ENCODE data around the gene ABLIM1.

The ABLIM1 gene

DNA sequence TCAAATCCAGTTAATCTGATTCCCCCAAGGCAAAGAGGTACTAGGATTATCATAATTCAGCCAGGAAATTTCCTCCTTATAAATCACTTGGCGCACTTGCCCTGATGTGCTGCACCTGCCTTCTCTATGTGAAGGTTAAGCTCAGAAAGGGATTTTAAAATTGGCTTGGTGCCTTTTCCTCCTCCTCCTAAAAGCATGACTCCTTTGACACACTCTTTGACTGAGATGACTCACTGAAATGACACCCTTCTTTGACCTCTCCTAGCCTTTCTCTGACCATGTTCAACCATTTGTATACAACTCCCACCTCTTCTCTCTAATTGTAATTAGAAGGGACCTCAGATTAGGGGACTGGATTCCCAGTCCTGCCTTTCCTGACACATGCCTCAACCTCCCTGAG, 46.5 kb downstream of the ABLIM1 start:
- no peak overlapping the region for H3K4me3 ChIP-seq (ENCODE audit: low read length)
- DNase-seq (ENCODE audit: low read depth): no peak
- TF ChIP-seq, protein P1, sequence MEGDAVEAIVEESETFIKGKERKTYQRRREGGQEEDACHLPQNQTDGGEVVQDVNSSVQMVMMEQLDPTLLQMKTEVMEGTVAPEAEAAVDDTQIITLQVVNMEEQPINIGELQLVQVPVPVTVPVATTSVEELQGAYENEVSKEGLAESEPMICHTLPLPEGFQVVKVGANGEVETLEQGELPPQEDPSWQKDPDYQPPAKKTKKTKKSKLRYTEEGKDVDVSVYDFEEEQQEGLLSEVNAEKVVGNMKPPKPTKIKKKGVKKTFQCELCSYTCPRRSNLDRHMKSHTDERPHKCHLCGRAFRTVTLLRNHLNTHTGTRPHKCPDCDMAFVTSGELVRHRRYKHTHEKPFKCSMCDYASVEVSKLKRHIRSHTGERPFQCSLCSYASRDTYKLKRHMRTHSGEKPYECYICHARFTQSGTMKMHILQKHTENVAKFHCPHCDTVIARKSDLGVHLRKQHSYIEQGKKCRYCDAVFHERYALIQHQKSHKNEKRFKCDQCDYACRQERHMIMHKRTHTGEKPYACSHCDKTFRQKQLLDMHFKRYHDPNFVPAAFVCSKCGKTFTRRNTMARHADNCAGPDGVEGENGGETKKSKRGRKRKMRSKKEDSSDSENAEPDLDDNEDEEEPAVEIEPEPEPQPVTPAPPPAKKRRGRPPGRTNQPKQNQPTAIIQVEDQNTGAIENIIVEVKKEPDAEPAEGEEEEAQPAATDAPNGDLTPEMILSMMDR (conservative IDR thresholded peaks at IDR 0.05; ENCODE audit: low read depth, low read length): no peak

DNA sequence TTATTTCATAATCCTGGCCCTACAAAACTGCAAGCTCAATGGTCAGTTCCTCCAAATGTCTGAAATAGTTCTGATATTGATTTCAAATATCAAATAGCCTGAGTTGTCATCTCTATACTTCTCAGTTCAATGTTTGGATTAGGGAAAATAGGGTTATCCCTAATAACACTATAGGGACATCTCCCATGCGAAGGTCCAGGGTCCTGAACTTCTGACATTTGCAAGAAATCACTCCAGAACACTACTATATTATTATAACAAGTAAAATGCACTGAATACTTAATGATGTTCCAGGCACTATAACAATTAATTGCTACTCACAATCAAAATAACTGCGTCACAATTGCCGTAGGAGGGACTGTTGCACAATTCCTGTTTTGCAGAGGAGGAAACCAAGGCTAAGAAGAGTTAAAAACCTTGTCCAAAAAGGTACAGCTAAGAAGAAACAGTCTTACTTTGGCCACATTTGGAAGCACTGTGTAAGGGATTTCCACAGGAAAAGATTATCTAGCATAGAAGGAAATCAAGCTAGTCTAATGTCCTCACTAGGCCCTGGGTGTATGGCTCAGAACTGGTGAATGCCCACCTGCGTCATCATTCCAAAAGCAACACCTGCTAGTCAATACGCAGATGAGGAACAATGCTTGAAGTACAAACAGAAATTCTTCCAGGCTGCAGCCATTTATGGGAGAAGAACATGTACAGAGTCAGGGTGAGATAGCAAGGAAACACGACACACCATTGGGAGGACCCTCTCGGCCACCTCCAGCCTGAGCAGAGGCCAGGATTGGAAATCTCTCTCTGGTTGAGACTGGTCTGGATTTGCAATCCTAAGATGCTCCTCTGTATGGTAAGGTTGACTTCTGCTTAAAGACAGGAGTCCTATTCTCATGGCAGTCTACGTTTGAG, 48.3 kb downstream of the ABLIM1 start:
- DNase-seq (ENCODE audit: low read depth): no peak
- TF ChIP-seq, protein P1 (conservative IDR thresholded peaks at IDR 0.05; ENCODE audit: low read depth, low read length): no peak
- no peak overlapping the region for H3K4me3 ChIP-seq (ENCODE audit: low read length)

DNA sequence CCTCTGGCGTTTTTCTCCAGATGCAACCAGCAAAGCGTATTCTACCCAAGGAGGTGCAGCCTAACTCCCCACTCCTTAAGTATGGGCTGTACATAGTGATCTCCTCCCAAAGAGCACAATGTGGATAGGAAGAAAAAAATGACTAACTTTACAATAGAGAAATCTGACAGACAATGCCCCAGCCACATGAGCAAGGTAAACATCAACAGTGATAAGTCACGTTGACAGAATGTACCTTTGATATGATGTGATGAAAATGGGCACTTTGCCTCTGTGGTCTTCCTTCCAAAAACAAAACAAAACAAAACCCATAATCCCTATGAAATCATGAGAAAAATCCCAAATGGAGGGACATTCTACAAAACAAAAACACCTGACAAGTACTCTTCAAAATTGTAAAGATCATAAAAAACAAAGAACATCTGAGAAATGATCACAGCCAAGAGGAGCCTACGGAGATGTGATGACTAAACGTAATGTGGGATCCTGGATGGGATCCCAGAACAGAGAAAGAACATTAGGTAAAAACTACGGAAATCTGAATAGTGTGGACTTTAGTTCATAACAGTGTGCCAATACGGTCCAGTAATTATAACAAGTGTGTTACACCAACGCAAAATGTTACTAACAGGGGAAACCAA, 50.6 kb downstream of the ABLIM1 start:
- DNase-seq (ENCODE audit: low read depth): no peak
- TF ChIP-seq, protein P1 (conservative IDR thresholded peaks at IDR 0.05; ENCODE audit: low read depth, low read length): no peak
- H3K4me3 ChIP-seq (ENCODE audit: low read length): no peak overlapping the region

DNA sequence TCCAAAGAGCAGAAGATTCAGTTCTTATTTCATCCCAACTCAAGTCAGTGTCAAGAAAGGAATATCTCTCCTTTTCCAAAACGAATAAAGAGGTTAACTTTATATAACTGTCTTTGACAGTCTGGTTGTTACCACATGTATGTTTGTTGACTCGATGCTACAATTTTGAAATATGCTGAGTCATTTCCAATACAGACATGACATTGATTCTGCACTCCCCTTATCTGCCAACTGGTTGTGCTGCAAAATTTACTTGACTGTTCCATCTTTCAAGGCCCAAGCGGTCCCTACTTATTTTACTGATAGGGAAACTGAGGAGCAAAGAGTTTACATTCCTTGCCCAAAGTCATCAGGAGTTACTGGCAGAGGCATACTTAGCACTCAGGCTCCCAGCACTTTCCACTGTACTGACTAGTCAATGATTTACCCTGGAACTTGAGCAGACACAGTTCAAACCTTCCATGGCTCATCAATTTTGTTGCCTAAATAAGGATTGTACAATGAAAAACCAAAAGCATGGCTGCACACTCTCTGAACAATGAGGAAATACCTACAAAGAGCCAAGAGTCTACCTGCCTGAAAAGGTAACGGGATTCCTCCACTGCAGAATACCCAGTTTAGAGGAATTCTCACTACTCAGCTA, 52.8 kb downstream of the ABLIM1 start:
- TF ChIP-seq, protein P1 (conservative IDR thresholded peaks at IDR 0.05; ENCODE audit: low read depth, low read length): no peak
- DNase-seq (ENCODE audit: low read depth): no peak
- H3K4me3 ChIP-seq (ENCODE audit: low read length): no peak overlapping the region

DNA sequence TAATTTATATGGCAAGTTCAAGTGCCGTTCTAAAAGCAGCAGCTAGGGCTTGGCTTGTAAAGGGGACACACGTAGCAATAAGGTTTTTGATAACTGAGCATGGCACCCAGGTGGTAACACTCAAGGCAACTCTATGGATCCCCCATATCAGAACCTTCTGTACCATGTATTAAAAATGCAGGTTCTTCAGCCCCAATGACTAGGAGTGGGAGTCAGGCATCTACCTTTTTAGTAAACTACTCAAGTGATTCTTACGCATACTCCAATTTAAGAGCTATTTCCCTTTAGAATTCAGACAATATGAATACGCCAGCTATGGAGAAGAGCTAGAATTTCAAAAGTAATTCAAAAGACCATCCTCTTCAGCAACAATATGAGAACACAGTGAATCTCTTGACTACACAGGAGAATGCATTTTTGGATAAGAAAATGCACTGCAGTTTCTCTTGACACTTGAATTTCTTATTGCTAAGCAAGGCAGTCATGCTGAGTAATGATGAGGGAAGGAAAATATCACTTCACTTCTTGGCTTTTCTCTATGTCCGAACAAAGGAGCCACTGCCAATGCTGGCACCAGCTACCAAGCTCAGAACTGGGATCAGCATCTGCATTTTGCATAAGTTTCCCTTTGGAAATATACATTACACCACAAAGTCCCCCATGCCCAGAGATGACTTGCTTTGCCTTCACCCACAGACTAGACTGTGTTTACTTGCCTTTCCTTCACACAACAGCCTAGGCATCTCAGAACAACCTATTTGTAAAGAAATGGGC, 53.5 kb downstream of the ABLIM1 start:
- no peak for DNase-seq (ENCODE audit: low read depth)
- TF ChIP-seq, protein P1 (conservative IDR thresholded peaks at IDR 0.05; ENCODE audit: low read depth, low read length): no peak
- no peak overlapping the region for H3K4me3 ChIP-seq (ENCODE audit: low read length)

DNA sequence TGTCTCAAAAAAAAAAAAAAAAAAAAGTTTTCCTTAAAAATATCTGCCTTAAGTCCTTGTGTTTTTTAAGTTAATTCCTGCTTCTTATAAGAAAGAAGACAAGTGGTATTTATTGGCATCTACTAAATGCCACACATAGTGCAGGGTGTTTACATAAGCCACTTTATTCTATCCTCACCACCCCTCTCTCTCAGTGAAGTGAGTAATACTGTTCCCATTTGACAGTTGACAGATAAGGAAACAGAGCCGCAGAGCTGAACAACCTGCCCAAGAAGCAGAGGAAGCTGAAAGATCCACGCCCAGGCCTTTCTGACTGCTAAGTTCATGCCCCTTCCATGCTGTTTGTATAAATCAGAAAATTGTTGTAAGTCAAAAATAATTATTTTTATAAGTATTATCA, 54.1 kb downstream of the ABLIM1 start:
- no peak for DNase-seq (ENCODE audit: low read depth)

More for the DNA sequence above, 54.1 kb downstream of the ABLIM1 start:
- no peak overlapping the region for H3K4me3 ChIP-seq (ENCODE audit: low read length)
- TF ChIP-seq, protein P1 (conservative IDR thresholded peaks at IDR 0.05; ENCODE audit: low read depth, low read length): no peak
